MM.1S (cell line): ENCODE measurements around the gene LRMDA.

Experiments used
- DNase-seq: peaks from one replicate; pipeline ENCODE4 v3.0.0-alpha.2; 2015
- H2AFZ ChIP-seq: fragments of 300-600 bp; sonication (generic); 2 replicates; pipeline ENCODE4 v1.6.0; 2016; ENCODE audit warnings: antibody characterized with exemption, low read length
- H3F3A ChIP-seq: fragments of 300-600 bp; sonication (generic); 2 replicates; pipeline ENCODE4 v1.6.1; 2016; ENCODE audit warnings: mild to moderate bottlenecking, antibody characterized with exemption, low read length, moderate library complexity, mixed read lengths; ENCODE audit not compliant: insufficient read depth
- H3K27ac ChIP-seq: fragments of 300-600 bp; sonication (generic); 2 replicates; pipeline ENCODE4 v1.5.1; 2016; ENCODE audit warnings: mild to moderate bottlenecking, low read length
- H3K27me3 ChIP-seq: fragments of 300-600 bp; sonication (generic); replicated peaks from 2 replicates; pipeline ENCODE4 v1.6.0; 2016; ENCODE audit warnings: low read length; ENCODE audit not compliant: insufficient read depth
- H3K36me3 ChIP-seq: fragments of 300-600 bp; sonication (generic); replicated peaks from 2 replicates; pipeline ENCODE4 v1.6.1; 2016; ENCODE audit warnings: mild to moderate bottlenecking, low read length, mixed read lengths; ENCODE audit not compliant: insufficient read depth
- H3K4me1 ChIP-seq: fragments of 300-600 bp; sonication (generic); 2 replicates; pipeline ENCODE4 v1.6.1; 2016; ENCODE audit warnings: low read length, mixed read lengths
- H3K4me2 ChIP-seq: fragments of 300-600 bp; sonication (generic); 2 replicates; pipeline ENCODE4 v1.6.0; 2016; ENCODE audit warnings: low read depth, low read length
- H3K4me3 ChIP-seq: fragments of 300-600 bp; sonication (generic); 2 replicates; pipeline ENCODE4 v1.5.1; 2016; ENCODE audit warnings: low read length, mixed read lengths
- H3K79me2 ChIP-seq: fragments of 300-600 bp; sonication (generic); 2 replicates; pipeline ENCODE4 v1.6.1; 2016; ENCODE audit warnings: mixed run types, low read length, mixed read lengths
- H3K9ac ChIP-seq: fragments of 300-600 bp; sonication (generic); 2 replicates; pipeline ENCODE4 v1.6.1; 2016; ENCODE audit warnings: low read length, mixed read lengths
- H3K9me2 ChIP-seq: fragments of 300-600 bp; sonication (generic); replicated peaks from 2 replicates; pipeline ENCODE4 v1.6.1; 2016; ENCODE audit warnings: mild to moderate bottlenecking, low read length, mixed read lengths; ENCODE audit not compliant: insufficient read depth
- H3K9me3 ChIP-seq: fragments of 300-600 bp; sonication (generic); replicated peaks from 2 replicates; pipeline ENCODE4 v1.6.1; 2016; ENCODE audit warnings: mild to moderate bottlenecking, low read length, mixed read lengths; ENCODE audit not compliant: insufficient read depth
- H4K20me1 ChIP-seq: fragments of 300-600 bp; sonication (generic); 2 replicates; pipeline ENCODE4 v1.6.1; 2016; ENCODE audit warnings: mild to moderate bottlenecking, low read length, moderate library complexity, mixed read lengths; ENCODE audit not compliant: insufficient read depth
- CTCF ChIP-seq: fragments of 300-600 bp; sonication (generic); IDR thresholded peaks from 2 replicates; pipeline ENCODE4 v1.5.1; 2016; ENCODE audit warnings: antibody characterized with exemption, low read length, mixed read lengths
- EZH2 ChIP-seq: fragments of 300-600 bp; sonication (generic); optimal IDR thresholded peaks from 2 replicates; pipeline ENCODE3; 2017; ENCODE audit warnings: low read depth, mild to moderate bottlenecking, antibody characterized with exemption, low read length, mixed read lengths
- EZH2phosphoT487 ChIP-seq: fragments of 300-600 bp; sonication (generic); IDR thresholded peaks from 2 replicates; pipeline ENCODE4 v1.6.1; 2018; ENCODE audit warnings: antibody characterized with exemption, low read length

The LRMDA gene

GRCh38 chr10:75452997-75453396 lies 21.6 kb downstream of the LRMDA start:
- H3K9me3 ChIP-seq = no peaks in the 10 kb centered on the region
- H4K20me1 ChIP-seq = no peaks in the 10 kb centered on the region
- DNase-seq = no peak
- no peaks in the 10 kb centered on the region for H3K79me2 ChIP-seq
- H3K27me3 ChIP-seq = no peaks in the 10 kb centered on the region
- H3K4me3 ChIP-seq = no peak overlapping the region
- H2AFZ ChIP-seq = no peak overlapping the region
- H3K27ac ChIP-seq = no peak overlapping the region
- H3K4me2 ChIP-seq = no peak overlapping the region
- no peak overlapping the region for H3K9ac ChIP-seq
- no peak for TF ChIP-seq EZH2phosphoT487
- H3K4me1 ChIP-seq = no peaks in the 10 kb centered on the region
- H3K9me2 ChIP-seq = no peaks in the 10 kb centered on the region
- no peaks in the 10 kb centered on the region for H3K36me3 ChIP-seq
- H3F3A ChIP-seq = no peaks in the 10 kb centered on the region

GRCh38 chr10:75456122-75456521 lies 24.7 kb downstream of the LRMDA start:
- no peaks in the 10 kb centered on the region for H3K4me1 ChIP-seq
- no peaks in the 10 kb centered on the region for H3K79me2 ChIP-seq
- no peaks in the 10 kb centered on the region for H3K36me3 ChIP-seq
- H3K9me2 ChIP-seq = no peaks in the 10 kb centered on the region
- no peaks in the 10 kb centered on the region for H3F3A ChIP-seq
- no peak overlapping the region for H3K9ac ChIP-seq
- no peak for TF ChIP-seq EZH2phosphoT487
- TF ChIP-seq CTCF = no peak
- no peak for TF ChIP-seq EZH2
- no peaks in the 10 kb centered on the region for H4K20me1 ChIP-seq
- H3K4me3 ChIP-seq = no peak overlapping the region
- H2AFZ ChIP-seq = no peak overlapping the region
- H3K27me3 ChIP-seq = no peaks in the 10 kb centered on the region
- H3K27ac ChIP-seq = no peak overlapping the region
- H3K9me3 ChIP-seq = no peaks in the 10 kb centered on the region
- DNase-seq = no peak
- H3K4me2 ChIP-seq = no peak overlapping the region

DNA sequence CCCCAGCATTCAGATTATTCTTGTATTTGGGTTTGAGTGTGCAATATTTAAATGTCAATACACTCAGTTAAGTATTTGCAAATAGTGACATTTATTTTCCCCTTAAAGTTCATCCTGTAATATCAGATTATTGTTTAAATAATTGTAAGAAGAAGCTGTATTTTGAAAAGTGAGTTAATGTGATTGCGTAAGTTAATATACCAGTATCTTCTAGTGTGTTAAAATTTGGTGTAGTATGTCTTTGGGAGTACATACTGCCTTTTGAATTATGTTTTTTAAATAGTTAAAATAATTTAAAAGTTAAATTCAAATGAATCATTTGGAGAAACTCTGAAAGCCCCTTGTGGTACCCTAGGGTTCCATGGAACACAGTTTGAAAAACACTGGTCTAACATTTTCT lies 28.6 kb downstream of the LRMDA start:
- Histone ChIP-seq H3K4me2 (no peak overlapping the region), H3K27ac (no peak overlapping the region), H3K4me1 (no peaks in the 10 kb centered on the region), H3K4me3 (no peak overlapping the region), H3K36me3 (no peaks in the 10 kb centered on the region), H3K9me2 (no peaks in the 10 kb centered on the region), H2AFZ (no peak overlapping the region), H4K20me1 (no peaks in the 10 kb centered on the region), H3K79me2 (no peaks in the 10 kb centered on the region), H3F3A (no peaks in the 10 kb centered on the region), H3K9me3 (no peaks in the 10 kb centered on the region), H3K9ac (no peak overlapping the region), H3K27me3 (no peaks in the 10 kb centered on the region)
- TF ChIP-seq EZH2 (no peak), EZH2phosphoT487 (no peak), CTCF (no peak)
- no peak for DNase-seq

DNA sequence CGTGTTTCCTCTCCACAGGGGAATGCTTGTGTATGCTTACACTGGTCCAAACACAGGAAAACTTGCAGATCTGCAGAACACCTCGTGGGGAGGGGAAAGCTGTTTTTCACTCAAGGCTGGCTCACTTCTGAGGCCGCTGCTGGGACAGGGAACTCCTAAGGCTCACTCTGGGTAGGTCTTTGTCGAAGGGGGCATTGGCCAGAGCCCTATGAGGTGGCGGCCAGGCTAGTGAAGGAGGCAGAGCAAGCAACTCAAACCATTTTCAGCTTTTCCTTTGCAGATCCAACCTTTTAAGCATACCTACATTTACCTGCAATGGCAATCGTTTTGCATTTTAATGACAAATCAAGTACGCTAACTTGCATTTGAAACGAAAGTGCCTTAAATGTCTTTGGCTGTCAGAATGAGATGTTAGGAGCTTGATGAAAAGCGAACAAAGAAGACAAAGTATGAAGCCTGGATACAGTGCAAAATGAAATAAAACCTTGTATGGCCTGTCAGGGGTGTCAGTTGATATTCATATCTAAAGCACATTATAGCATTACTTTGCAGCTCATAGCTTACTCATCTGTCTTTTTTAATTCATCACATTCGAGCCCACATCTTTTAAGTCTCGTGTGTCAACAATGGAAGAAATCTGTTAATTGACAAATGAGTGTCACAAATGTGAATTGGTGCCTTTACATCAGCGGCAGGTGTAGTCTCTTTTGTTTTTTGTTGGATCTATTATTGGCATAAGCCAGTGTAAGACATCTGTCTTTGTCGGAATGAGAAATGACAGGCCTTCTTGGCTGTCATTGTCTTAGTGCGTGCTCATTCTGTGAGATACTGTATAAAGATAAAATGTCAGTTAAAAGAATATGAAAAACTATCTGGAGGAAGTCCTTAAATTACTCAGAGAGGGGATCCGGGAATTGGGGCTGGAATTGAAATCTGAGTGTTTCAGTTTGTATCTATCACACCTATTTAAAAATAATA lies 30.5 kb downstream of the LRMDA start:
- no peaks in the 10 kb centered on the region for H3K79me2 ChIP-seq
- H3F3A ChIP-seq = no peaks in the 10 kb centered on the region
- no peaks in the 10 kb centered on the region for H3K9me3 ChIP-seq
- no peaks in the 10 kb centered on the region for H4K20me1 ChIP-seq
- TF ChIP-seq EZH2phosphoT487 = no peak
- TF ChIP-seq CTCF = no peak
- TF ChIP-seq EZH2 = no peak
- no peaks in the 10 kb centered on the region for H3K9me2 ChIP-seq
- H3K36me3 ChIP-seq = no peaks in the 10 kb centered on the region
- no peaks in the 10 kb centered on the region for H3K27me3 ChIP-seq
- H3K4me1 ChIP-seq = no peaks in the 10 kb centered on the region
- no peak overlapping the region for H3K27ac ChIP-seq
- H3K4me3 ChIP-seq = no peak overlapping the region
- H3K4me2 ChIP-seq = no peak overlapping the region
- H2AFZ ChIP-seq = no peak overlapping the region
- no peak for DNase-seq
- no peak overlapping the region for H3K9ac ChIP-seq
